ENCODE results near the gene CASP3.
"Not testable (repeated sequence)": the region's sequence is repeated elsewhere in the genome, so short reads cannot be mapped to it uniquely, and the experiment has no call there.

CASP3 gene

GRCh38 chr4:184636144-184636543 lies 13.1 kb downstream of the CASP3 start:
- no peak for DNase-seq (ENCODE audit: low spot score)

GRCh38 chr4:184635381-184635780 lies 13.9 kb downstream of the CASP3 start:
- DNase-seq (ENCODE audit: low spot score) = no peak

GRCh38 chr4:184632842-184633241 lies 16.4 kb downstream of the CASP3 start:
- DNase-seq (ENCODE audit: low spot score) = no peak

- DNase-seq (ENCODE audit: low spot score) = no peak
These were observed 21.1 kb downstream of the CASP3 start for GRCh38 chr4:184628103-184628502.

GRCh38 chr4:184625783-184626596 lies 23.3 kb downstream of the CASP3 start:
- not testable (repeated sequence) for DNase-seq (ENCODE audit: low spot score)

GRCh38 chr4:184624972-184625554 lies 24.2 kb downstream of the CASP3 start:
- no peak for DNase-seq (ENCODE audit: low spot score)

- not testable (repeated sequence) for DNase-seq (ENCODE audit: low spot score)
These were observed 24.7 kb downstream of the CASP3 start for GRCh38 chr4:184624504-184624903.

- no peak for DNase-seq (ENCODE audit: low spot score)
These were observed 27.7 kb downstream of the CASP3 start for GRCh38 chr4:184621518-184621917.

- DNase-seq (ENCODE audit: low spot score) = no peak
These were observed 28.9 kb downstream of the CASP3 start for GRCh38 chr4:184620212-184620867.

- no peak for DNase-seq (ENCODE audit: low spot score)
These were observed 31.5 kb downstream of the CASP3 start for GRCh38 chr4:184617600-184618196.

GRCh38 chr4:184616633-184617551 lies 32.4 kb downstream of the CASP3 start:
- DNase-seq (ENCODE audit: low spot score) = no peak

- not testable (repeated sequence) for DNase-seq (ENCODE audit: low spot score)
These were observed 33.1 kb downstream of the CASP3 start for GRCh38 chr4:184616168-184616567.

GRCh38 chr4:184614509-184614908 lies 34.7 kb downstream of the CASP3 start:
- DNase-seq (ENCODE audit: low spot score) = no peak

- DNase-seq (ENCODE audit: low spot score) = no peak
These were observed 35.8 kb downstream of the CASP3 start for GRCh38 chr4:184613405-184613804.

- no peak for DNase-seq (ENCODE audit: low spot score)
These were observed 37.2 kb downstream of the CASP3 start for GRCh38 chr4:184612074-184612473.

- DNase-seq (ENCODE audit: low spot score) = not testable (repeated sequence)
These were observed 41.8 kb downstream of the CASP3 start for GRCh38 chr4:184607429-184607828.

- not testable (repeated sequence) for DNase-seq (ENCODE audit: low spot score)
These were observed 46.4 kb downstream of the CASP3 start for GRCh38 chr4:184602857-184603256.

- not testable (repeated sequence) for DNase-seq (ENCODE audit: low spot score)
These were observed 48.3 kb downstream of the CASP3 start for GRCh38 chr4:184600982-184601381.

- peak; percentile 73 for DNase-seq (ENCODE audit: low spot score)
These were observed 49.6 kb downstream of the CASP3 start for GRCh38 chr4:184599492-184600135.

- peak; percentile 16 for DNase-seq (ENCODE audit: low spot score)
These were observed 50.3 kb downstream of the CASP3 start for GRCh38 chr4:184598753-184599491.

Data from GM03348 (cell line).